HEK293 (cell line): ENCODE measurements around the gene LRP8.

Experiments
- CTCF ChIA-PET: fragments of 350-600 bp; formaldehyde crosslinking; extraction: SDS; loops from one replicate; lab custom pipeline; 2021; ENCODE audit warnings: antibody characterized with exemption; lab: Yijun Ruan, JAX
- POLR2A ChIA-PET: fragments of 300-600 bp; formaldehyde crosslinking; extraction: SDS; loops from one replicate; lab custom pipeline; 2020; ENCODE audit warnings: antibody characterized with exemption, inconsistent platforms; lab: Yijun Ruan, JAX
- H3K27ac ChIP-seq: fragments of 200-500 bp; sonication (Bioruptor generic); 2 replicates; pipeline ENCODE4 v1.5.1; 2014; ENCODE audit warnings: low read depth, low read length, control low read depth, inconsistent platforms; ENCODE audit errors: extremely low read depth
- H3K36me3 ChIP-seq, 2 experiments: fragments of 200-500 bp in 1 of 2; sonication (Bioruptor generic) in 1 of 2; 1 replicate in 1 of 2; 2 replicates in 1 of 2; pipeline ENCODE4 v1.5.1; 2014 to 2017; ENCODE audit warnings: inconsistent platforms in 2 of 2, low read length in 2 of 2; ENCODE audit not compliant: control insufficient read depth in 2 of 2, insufficient read depth in 1 of 2
- H3K4me1 ChIP-seq: fragments of 200-500 bp; sonication (Bioruptor generic); 2 replicates; pipeline ENCODE4 v1.5.1; 2014; ENCODE audit warnings: mild to moderate bottlenecking, low read length, inconsistent platforms; ENCODE audit not compliant: control insufficient read depth, insufficient read depth
- H3K4me3 ChIP-seq: 2 replicates; pipeline ENCODE4 v1.5.1; 2011; ENCODE audit warnings: low read depth, mild to moderate bottlenecking, control low read depth, low read length, moderate library complexity
- H3K9me3 ChIP-seq: fragments of 200-500 bp; sonication (Bioruptor generic); 2 replicates; pipeline ENCODE4 v1.5.1; 2014; ENCODE audit warnings: low read depth, low read length, inconsistent platforms; ENCODE audit not compliant: control insufficient read depth, insufficient read depth
- CTCF ChIP-seq: fragments of 450-650 bp; formaldehyde crosslinking; IDR thresholded peaks from 2 replicates; pipeline ENCODE4 v1.5.1; 2016; ENCODE audit warnings: missing biosample characterization, missing genetic modification characterization
- GLI4 ChIP-seq: fragments of 450-650 bp; formaldehyde crosslinking; IDR thresholded peaks from 2 replicates; pipeline ENCODE4 v1.5.1; 2016; ENCODE audit warnings: missing biosample characterization, missing genetic modification characterization
- KLF10 ChIP-seq: fragments of 450-650 bp; IDR thresholded peaks from 2 replicates; pipeline ENCODE4 v1.5.1; 2018; ENCODE audit warnings: missing biosample characterization, mild to moderate bottlenecking, missing genetic modification characterization
- PRDM1 ChIP-seq: fragments of 450-650 bp; formaldehyde crosslinking; IDR thresholded peaks from 2 replicates; pipeline ENCODE4; 2016; ENCODE audit warnings: missing biosample characterization, missing genetic modification characterization
- SCRT2 ChIP-seq: fragments of 450-650 bp; formaldehyde crosslinking; IDR thresholded peaks from 2 replicates; pipeline ENCODE4 v1.5.1; 2016; ENCODE audit warnings: missing biosample characterization, missing genetic modification characterization
- TCF7L2 ChIP-seq: IDR thresholded peaks from 2 replicates; pipeline ENCODE4 v1.6.1; 2011; ENCODE audit warnings: low read depth, mild to moderate bottlenecking, inconsistent platforms, low read length, moderate library complexity, borderline replicate concordance
- TRIM28 ChIP-seq: IDR thresholded peaks from 2 replicates; pipeline ENCODE4 v1.6.1; 2011; ENCODE audit warnings: low read length, control low read depth, borderline replicate concordance
- ZBTB10 ChIP-seq: fragments of 450-650 bp; formaldehyde crosslinking; IDR thresholded peaks from 2 replicates; pipeline ENCODE4 v1.5.1; 2016; ENCODE audit warnings: missing biosample characterization, missing genetic modification characterization
- ZNF10 ChIP-seq: fragments of 450-650 bp; formaldehyde crosslinking; IDR thresholded peaks from 2 replicates; pipeline ENCODE4 v1.5.1; 2017; ENCODE audit warnings: missing biosample characterization, missing genetic modification characterization
- ZNF16 ChIP-seq: fragments of 450-650 bp; formaldehyde crosslinking; IDR thresholded peaks from 2 replicates; pipeline ENCODE4 v1.5.1; 2016; ENCODE audit warnings: low read depth, missing biosample characterization, missing genetic modification characterization
- ZNF169 ChIP-seq: fragments of 450-650 bp; formaldehyde crosslinking; IDR thresholded peaks from 2 replicates; pipeline ENCODE4 v1.5.1; 2016; ENCODE audit warnings: missing biosample characterization, missing genetic modification characterization
- ZNF19 ChIP-seq: fragments of 450-650 bp; formaldehyde crosslinking; IDR thresholded peaks from 2 replicates; pipeline ENCODE4; 2016; ENCODE audit warnings: missing biosample characterization, missing genetic modification characterization, low read depth
- ZNF239 ChIP-seq: fragments of 450-650 bp; formaldehyde crosslinking; IDR thresholded peaks from 2 replicates; pipeline ENCODE4 v1.5.1; 2016; ENCODE audit warnings: missing biosample characterization, missing genetic modification characterization
- ZNF266 ChIP-seq: fragments of 450-650 bp; formaldehyde crosslinking; IDR thresholded peaks from 2 replicates; pipeline ENCODE4 v1.5.1; 2016; ENCODE audit warnings: missing biosample characterization, missing genetic modification characterization, low read depth
- ZNF274 ChIP-seq, 2 experiments: fragments of 200-500 bp in 1 of 2; fragments of 450-650 bp in 1 of 2; sonication (Bioruptor generic) in 1 of 2; formaldehyde crosslinking in 1 of 2; IDR thresholded peaks; 2 replicates each; pipeline versions ENCODE4 v1.5.1 to v1.6.1; 2014 to 2016; ENCODE audit warnings: borderline replicate concordance in 1 of 2, inconsistent platforms in 1 of 2, low read length in 1 of 2, missing biosample characterization in 1 of 2, missing genetic modification characterization in 1 of 2
- ZNF362 ChIP-seq: fragments of 450-650 bp; formaldehyde crosslinking; IDR thresholded peaks from 2 replicates; pipeline ENCODE4 v1.5.1; 2016; ENCODE audit warnings: missing biosample characterization, missing genetic modification characterization
- ZNF398 ChIP-seq: fragments of 450-650 bp; formaldehyde crosslinking; IDR thresholded peaks from 2 replicates; pipeline ENCODE4 v1.5.1; 2017; ENCODE audit warnings: missing biosample characterization, missing genetic modification characterization
- ZNF48 ChIP-seq: fragments of 450-650 bp; formaldehyde crosslinking; IDR thresholded peaks from 2 replicates; pipeline ENCODE4 v1.5.1; 2016; ENCODE audit warnings: missing biosample characterization, missing genetic modification characterization
- ZNF488 ChIP-seq: fragments of 450-650 bp; formaldehyde crosslinking; IDR thresholded peaks from 2 replicates; pipeline ENCODE4 v1.5.1; 2016; ENCODE audit warnings: missing biosample characterization, missing genetic modification characterization
- ZNF548 ChIP-seq: fragments of 450-650 bp; formaldehyde crosslinking; IDR thresholded peaks from 2 replicates; pipeline ENCODE4 v1.5.1; 2016; ENCODE audit warnings: missing biosample characterization, missing genetic modification characterization
- ZNF555 ChIP-seq: fragments of 450-650 bp; formaldehyde crosslinking; conservative IDR thresholded peaks from 2 replicates; pipeline ENCODE4 v1.5.1; 2017; ENCODE audit warnings: missing biosample characterization, mild to moderate bottlenecking, missing genetic modification characterization, inconsistent platforms
- ZNF585B ChIP-seq: fragments of 450-650 bp; formaldehyde crosslinking; IDR thresholded peaks from 2 replicates; pipeline ENCODE4 v1.5.1; 2016; ENCODE audit warnings: missing biosample characterization, missing genetic modification characterization
- ZNF645 ChIP-seq: fragments of 450-650 bp; formaldehyde crosslinking; IDR thresholded peaks from 2 replicates; pipeline ENCODE4; 2016; ENCODE audit warnings: missing biosample characterization, missing genetic modification characterization
- ZNF670 ChIP-seq: fragments of 450-650 bp; formaldehyde crosslinking; IDR thresholded peaks from 2 replicates; pipeline ENCODE4 v1.5.1; 2016; ENCODE audit warnings: missing biosample characterization, missing genetic modification characterization, low read depth
- ZNF704 ChIP-seq: fragments of 450-650 bp; formaldehyde crosslinking; IDR thresholded peaks from 2 replicates; pipeline ENCODE4 v1.5.1; 2016; ENCODE audit warnings: missing biosample characterization, missing genetic modification characterization
- ZSCAN23 ChIP-seq: fragments of 450-650 bp; formaldehyde crosslinking; IDR thresholded peaks from 2 replicates; pipeline ENCODE4 v1.5.1; 2016; ENCODE audit warnings: missing biosample characterization, missing genetic modification characterization

The LRP8 gene

GRCh38 chr1:53276902-53277281 lies 51.0 kb downstream of the LRP8 start (continued):
- no peak for TF ChIP-seq SCRT2 (tag by site-specific recombination)
- no peak for TF ChIP-seq ZNF19
- no peak for TF ChIP-seq TRIM28
- no peak for TF ChIP-seq ZBTB10
- TF ChIP-seq ZSCAN23 (tag by site-specific recombination), result no peak
- TF ChIP-seq ZNF266 (tag by site-specific recombination), result no peak
- TF ChIP-seq ZNF585B (tag by site-specific recombination), result no peak
- TF ChIP-seq ZNF48, result no peak
- no peak for TF ChIP-seq ZNF16
- no peak for TF ChIP-seq ZNF704
- no peak for TF ChIP-seq ZNF670
- TF ChIP-seq GLI4, result no peak
- TF ChIP-seq, all 188 proteins: peak for 0

- Histone ChIP-seq H3K4me3 (no peak overlapping the region), H3K4me1 (no peaks in the 10 kb centered on the region), H3K36me3 (peaks cover 0 to 8% of the 10 kb centered on the region in 2 experiments; a peak in 1 of 3 replicates), H3K9me3 (no peaks in the 10 kb centered on the region), H3K27ac (no peak overlapping the region)
- TF ChIP-seq ZNF555 (tag by site-specific recombination), result no peak
- TF ChIP-seq ZNF239 (tag by site-specific recombination), result no peak
- no peak for TF ChIP-seq ZNF362
- no peak for TF ChIP-seq ZNF548 (tag by site-specific recombination)
- TF ChIP-seq TCF7L2, result no peak
- no peak for TF ChIP-seq ZNF274 (IDR thresholded peaks at IDR 0.05; ENCODE audit: low read length)
- no peak for TF ChIP-seq ZNF274 (tag by site-specific recombination; IDR thresholded peaks at IDR 0.05; ENCODE audit: borderline replicate concordance)
- no peak for TF ChIP-seq ZNF398
- no peak for TF ChIP-seq ZNF488 (tag by site-specific recombination)
- TF ChIP-seq ZNF645 (tag by site-specific recombination), result no peak
- TF ChIP-seq ZNF10 (tag by site-specific recombination), result no peak
- no peak for TF ChIP-seq PRDM1
- no peak for TF ChIP-seq ZNF169
- no peak for TF ChIP-seq KLF10 (tag by site-specific recombination)
- TF ChIP-seq CTCF (tag by site-specific recombination), result no peak
- CTCF ChIA-PET, result interaction anchor here (0.6 to 3.4 kb wide), 3 partner anchors 19 to 119 kb away, joined by 3 to 15 read pairs (median 4); no protein-coding TSS in a partner anchor
- POLR2A ChIA-PET, result interaction anchor here (0.6 kb wide), 1 partner anchor 38 kb away, joined by 3 read pairs; no protein-coding TSS in a partner anchor
Observed at GRCh38 chr1:53276153-53276901, 51.5 kb downstream of the LRP8 start.
